OCI-LY1 (cell line): ENCODE results near the gene IZUMO4.
"Not testable (repeated sequence)": the region's sequence is repeated elsewhere in the genome, so short reads cannot be mapped to it uniquely, and the experiment has no call there.

Experiments used
- H2AFZ ChIP-seq: fragments of 200-600 bp; sonication (generic), shearing (Covaris generic); 2 replicates; pipeline ENCODE4 v1.6.0; 2014; ENCODE audit warnings: antibody characterized with exemption, mild to moderate bottlenecking, low read length
- H3F3A ChIP-seq: fragments of 200-600 bp; sonication (generic), shearing (Covaris generic); 2 replicates; pipeline ENCODE4 v1.6.0; 2014; ENCODE audit warnings: mild to moderate bottlenecking, antibody characterized with exemption, low read length, moderate library complexity; ENCODE audit not compliant: insufficient read depth
- H3K27ac ChIP-seq: fragments of 200-600 bp; sonication (generic); 2 replicates; pipeline ENCODE4 v1.5.1; 2014; ENCODE audit warnings: low read length, mixed run types, mild to moderate bottlenecking, low read depth; ENCODE audit not compliant: poor library complexity, severe bottlenecking
- H3K27me3 ChIP-seq: fragments of 200-600 bp; sonication (generic); 2 replicates; pipeline ENCODE4 v1.6.0; 2014; ENCODE audit warnings: antibody characterized with exemption, mild to moderate bottlenecking, low read length, moderate library complexity; ENCODE audit not compliant: insufficient read depth
- H3K36me3 ChIP-seq: fragments of 200-600 bp; sonication (generic); 2 replicates; pipeline ENCODE4 v1.6.1; 2014; ENCODE audit warnings: mild to moderate bottlenecking, antibody characterized with exemption, low read length, moderate library complexity, mixed read lengths; ENCODE audit not compliant: insufficient read depth
- H3K4me1 ChIP-seq: fragments of 200-600 bp; sonication (generic); 2 replicates; pipeline ENCODE4 v1.5.1; 2014; ENCODE audit warnings: mild to moderate bottlenecking, low read length, moderate library complexity; ENCODE audit not compliant: insufficient read depth, severe bottlenecking
- H3K4me2 ChIP-seq: fragments of 200-600 bp; sonication (generic), shearing (Covaris generic); 2 replicates; pipeline ENCODE4 v1.6.1; 2014; ENCODE audit warnings: low read length
- H3K4me3 ChIP-seq: fragments of 200-600 bp; sonication (generic); 2 replicates; pipeline ENCODE4 v1.5.1; 2014; ENCODE audit warnings: low read length, low read depth, mild to moderate bottlenecking, mixed read lengths; ENCODE audit not compliant: poor library complexity, severe bottlenecking
- H3K79me2 ChIP-seq: fragments of 200-600 bp; shearing (Covaris generic); 2 replicates; pipeline ENCODE4 v1.6.1; 2016; ENCODE audit warnings: mixed run types, low read length, mixed read lengths; ENCODE audit not compliant: insufficient read depth
- H3K9ac ChIP-seq: fragments of 200-600 bp; sonication (generic), shearing (Covaris generic); 2 replicates; pipeline ENCODE4 v1.6.1; 2014; ENCODE audit warnings: mild to moderate bottlenecking, low read length, mixed read lengths
- H3K9me2 ChIP-seq: fragments of 200-600 bp; sonication (generic), shearing (Covaris generic); 2 replicates; pipeline ENCODE4 v1.6.1; 2014; ENCODE audit warnings: low read depth, mild to moderate bottlenecking, low read length, mixed read lengths
- H3K9me3 ChIP-seq: fragments of 200-600 bp; shearing (Covaris generic); 2 replicates; pipeline ENCODE4 v1.6.1; 2014; ENCODE audit warnings: low read length, mixed read lengths
- H4K20me1 ChIP-seq: fragments of 200-600 bp; sonication (generic), shearing (Covaris generic); 2 replicates; pipeline ENCODE4 v1.6.0; 2016; ENCODE audit warnings: mild to moderate bottlenecking, low read length; ENCODE audit not compliant: insufficient read depth
- CTCF ChIP-seq: fragments of 200-600 bp; sonication (generic), shearing (Covaris generic); IDR thresholded peaks from 2 replicates; pipeline ENCODE4 v1.5.1; 2017; ENCODE audit warnings: mild to moderate bottlenecking, antibody characterized with exemption, low read length, moderate library complexity, mixed read lengths
- EZH2 ChIP-seq: fragments of 200-600 bp; sonication (generic), shearing (Covaris generic); IDR thresholded peaks from 2 replicates; pipeline ENCODE4 v1.8.0; 2017; ENCODE audit warnings: borderline replicate concordance, mixed run types, mild to moderate bottlenecking, antibody characterized with exemption, low read length, moderate library complexity, mixed read lengths

IZUMO4 gene

GRCh38 chr19:2123682-2124387 is 27.1 kb downstream of the IZUMO4 start:
- peaks cover 25% of the 10 kb centered on the region for H3K36me3 ChIP-seq

GRCh38 chr19:2126879-2127518 is 30.3 kb downstream of the IZUMO4 start:
- H3K36me3 ChIP-seq: peaks cover 18% of the 10 kb centered on the region
- H3K27ac ChIP-seq: no peak overlapping the region
- H3K4me2 ChIP-seq: no peak overlapping the region
- no peaks in the 10 kb centered on the region for H3K27me3 ChIP-seq
- H3K9me2 ChIP-seq: no peaks in the 10 kb centered on the region
- H3K9ac ChIP-seq: no peak overlapping the region
- no peaks in the 10 kb centered on the region for H3K4me1 ChIP-seq
- no peak overlapping the region for H3K4me3 ChIP-seq
- no peaks in the 10 kb centered on the region for H4K20me1 ChIP-seq
- H2AFZ ChIP-seq: no peak overlapping the region
- no peak for TF ChIP-seq CTCF
- TF ChIP-seq EZH2: no peak
- H3F3A ChIP-seq: no peaks in the 10 kb centered on the region
- H3K9me3 ChIP-seq: no peaks in the 10 kb centered on the region
- H3K79me2 ChIP-seq: no peaks in the 10 kb centered on the region

More at GRCh38 chr19:2123682-2124387, 27.1 kb downstream of the IZUMO4 start:
- Histone ChIP-seq H3K9ac (no peak overlapping the region), H3K4me1 (no peaks in the 10 kb centered on the region), H3K4me3 (no peak overlapping the region), H3K27ac (no peak overlapping the region), H3K4me2 (no peak overlapping the region), H3K9me3 (no peaks in the 10 kb centered on the region), H3F3A (no peaks in the 10 kb centered on the region), H4K20me1 (no peaks in the 10 kb centered on the region), H3K27me3 (no peaks in the 10 kb centered on the region), H3K79me2 (no peaks in the 10 kb centered on the region), H3K9me2 (no peaks in the 10 kb centered on the region), H2AFZ (no peak overlapping the region)
- TF ChIP-seq EZH2: no peak
- no peak for TF ChIP-seq CTCF

GRCh38 chr19:2127758-2128157 is 31.0 kb downstream of the IZUMO4 start:
- peaks cover 20% of the 10 kb centered on the region for H3K36me3 ChIP-seq

GRCh38 chr19:2128252-2128651 is 31.5 kb downstream of the IZUMO4 start:
- not testable (repeated sequence) for H3K27ac ChIP-seq, H3K9me3 ChIP-seq, H2AFZ ChIP-seq, H3K4me3 ChIP-seq, H3K27me3 ChIP-seq, H4K20me1 ChIP-seq, H3F3A ChIP-seq, H3K9me2 ChIP-seq, H3K9ac ChIP-seq, H3K4me2 ChIP-seq, H3K4me1 ChIP-seq, H3K79me2 ChIP-seq
- peaks cover 20% of the 10 kb centered on the region for H3K36me3 ChIP-seq

More at GRCh38 chr19:2127758-2128157, 31.0 kb downstream of the IZUMO4 start:
- Histone ChIP-seq H3K4me3 (no peak overlapping the region), H3K9me3 (no peaks in the 10 kb centered on the region), H4K20me1 (no peaks in the 10 kb centered on the region), H3K9me2 (no peaks in the 10 kb centered on the region), H3K4me1 (no peaks in the 10 kb centered on the region), H2AFZ (no peak overlapping the region), H3K27ac (no peak overlapping the region), H3K4me2 (no peak overlapping the region), H3K9ac (no peak overlapping the region), H3K27me3 (no peaks in the 10 kb centered on the region), H3K79me2 (no peaks in the 10 kb centered on the region), H3F3A (no peaks in the 10 kb centered on the region)
- TF ChIP-seq CTCF: no peak
- no peak for TF ChIP-seq EZH2
